Neural crest cell (in vitro differentiated cells): ENCODE data around the gene ITGAL. TPM values are rescaled to one million over a fixed set of nuclear protein-coding genes. Genes with fewer than 3 reads are reported as not detected.
"Not testable (repeated sequence)": the region's sequence is repeated elsewhere in the genome, so short reads cannot be mapped to it uniquely, and the experiment has no call there.

ENCODE experiments used
- DNase-seq: peaks from one replicate; pipeline ENCODE4 v3.0.0; 2021; ENCODE audit warnings: low read depth, mixed read lengths, low spot score
- H3K27ac Mint-ChIP-seq: one replicate; pipeline ENCODE4 v1.8.0; 2021; ENCODE audit warnings: mild to moderate bottlenecking, mixed read lengths; ENCODE audit not compliant: unreplicated experiment
- H3K27me3 Mint-ChIP-seq: 2 replicates; pipeline ENCODE4 v1.8.0; 2021; ENCODE audit warnings: low read depth, mild to moderate bottlenecking, mixed read lengths
- H3K36me3 Mint-ChIP-seq: 2 replicates; pipeline ENCODE4 v1.8.0; 2021; ENCODE audit warnings: low read depth, mild to moderate bottlenecking, mixed read lengths
- H3K4me1 Mint-ChIP-seq: 2 replicates; pipeline ENCODE4 v1.8.0; 2021; ENCODE audit warnings: mixed read lengths
- H3K4me3 Mint-ChIP-seq: one replicate; pipeline ENCODE4 v1.8.0; 2021; ENCODE audit warnings: mild to moderate bottlenecking, mixed read lengths
- H3K9me3 Mint-ChIP-seq: 2 replicates; pipeline ENCODE4 v1.8.0; 2021; ENCODE audit warnings: mixed read lengths
- total RNA-seq: library from RNA; stranded (reverse); gene quantifications from 2 replicates; pipeline ENCODE4 v1.2.1, GENCODE V29; 2021
- TF ChIP-seq, protein P1 (sequence below): fragments of 200-600 bp; sonication (generic); conservative IDR thresholded peaks from 2 replicates; pipeline ENCODE4 v1.5.0; 2021; ENCODE audit warnings: antibody characterized with exemption, mild to moderate bottlenecking

Gene ITGAL
- total RNA-seq, 1 donor from 2014 or later = not detected

DNA sequence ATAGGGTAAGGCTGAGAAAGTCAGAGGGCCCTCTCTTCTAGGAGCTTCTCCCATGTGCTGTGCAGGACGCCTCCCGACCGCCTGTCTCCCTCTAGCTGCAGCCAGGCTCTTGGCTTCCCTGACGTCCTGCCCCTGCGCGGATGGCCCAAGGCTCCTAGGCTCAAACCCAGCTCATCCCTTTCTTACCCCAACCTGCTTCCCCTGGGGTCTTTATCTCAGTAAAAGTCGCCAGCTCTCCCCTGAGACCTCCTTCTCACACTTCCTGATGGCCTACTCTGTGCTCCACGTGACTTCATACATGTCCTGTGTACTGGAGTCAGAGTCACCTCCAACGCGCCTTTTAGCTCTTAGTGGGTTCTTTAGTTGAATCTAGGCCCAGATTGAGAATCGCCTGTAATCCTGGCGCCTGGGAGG lies 63.2 kb downstream of the ITGAL start:
- H3K27me3 Mint-ChIP-seq = no peaks in the 10 kb centered on the region
- H3K4me3 Mint-ChIP-seq = peak overlapping the region; percentile 87
- TF ChIP-seq, protein P1, sequence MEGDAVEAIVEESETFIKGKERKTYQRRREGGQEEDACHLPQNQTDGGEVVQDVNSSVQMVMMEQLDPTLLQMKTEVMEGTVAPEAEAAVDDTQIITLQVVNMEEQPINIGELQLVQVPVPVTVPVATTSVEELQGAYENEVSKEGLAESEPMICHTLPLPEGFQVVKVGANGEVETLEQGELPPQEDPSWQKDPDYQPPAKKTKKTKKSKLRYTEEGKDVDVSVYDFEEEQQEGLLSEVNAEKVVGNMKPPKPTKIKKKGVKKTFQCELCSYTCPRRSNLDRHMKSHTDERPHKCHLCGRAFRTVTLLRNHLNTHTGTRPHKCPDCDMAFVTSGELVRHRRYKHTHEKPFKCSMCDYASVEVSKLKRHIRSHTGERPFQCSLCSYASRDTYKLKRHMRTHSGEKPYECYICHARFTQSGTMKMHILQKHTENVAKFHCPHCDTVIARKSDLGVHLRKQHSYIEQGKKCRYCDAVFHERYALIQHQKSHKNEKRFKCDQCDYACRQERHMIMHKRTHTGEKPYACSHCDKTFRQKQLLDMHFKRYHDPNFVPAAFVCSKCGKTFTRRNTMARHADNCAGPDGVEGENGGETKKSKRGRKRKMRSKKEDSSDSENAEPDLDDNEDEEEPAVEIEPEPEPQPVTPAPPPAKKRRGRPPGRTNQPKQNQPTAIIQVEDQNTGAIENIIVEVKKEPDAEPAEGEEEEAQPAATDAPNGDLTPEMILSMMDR = peak; percentile 58
- no peak overlapping the region for H3K27ac Mint-ChIP-seq
- peaks cover 23% of the 10 kb centered on the region for H3K4me1 Mint-ChIP-seq
- no peaks in the 10 kb centered on the region for H3K9me3 Mint-ChIP-seq
- peak; percentile 36 for DNase-seq
- H3K36me3 Mint-ChIP-seq = peaks cover 2% of the 10 kb centered on the region

DNA sequence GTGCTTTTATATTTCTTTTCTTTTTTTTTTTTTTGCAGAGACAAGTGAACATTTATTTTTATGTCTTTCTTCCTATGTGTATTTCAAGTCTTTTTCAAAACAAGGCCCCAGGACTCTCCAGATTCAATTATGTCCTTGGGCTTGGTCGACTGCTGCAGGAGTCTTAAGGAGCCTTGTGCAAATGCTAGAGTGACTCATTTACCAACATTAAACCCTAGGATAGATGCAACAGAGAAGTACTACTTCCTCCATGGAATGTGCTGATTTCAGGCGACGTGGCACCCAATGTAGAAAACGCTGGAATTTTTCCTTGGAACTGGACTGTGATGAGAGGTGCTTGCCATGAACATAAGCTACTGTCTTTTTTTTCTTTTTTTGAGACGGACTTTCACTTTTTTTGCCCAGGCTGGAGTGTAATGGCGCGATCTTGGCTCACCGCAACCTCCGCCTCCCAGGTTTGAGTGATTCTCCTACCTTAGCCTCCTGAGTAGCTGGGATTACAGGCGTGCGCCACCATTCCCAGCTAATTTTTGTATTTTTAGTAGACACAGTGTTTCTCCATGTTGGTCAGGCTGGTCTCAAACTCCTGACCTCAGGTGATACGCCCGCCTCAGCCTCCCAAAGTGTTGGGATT lies 64.0 kb downstream of the ITGAL start:
- not testable (repeated sequence) for H3K27ac Mint-ChIP-seq, H3K27me3 Mint-ChIP-seq, H3K36me3 Mint-ChIP-seq, H3K9me3 Mint-ChIP-seq, DNase-seq
- H3K4me1 Mint-ChIP-seq = peaks cover 23% of the 10 kb centered on the region
- peak overlapping the region; percentile 87 for H3K4me3 Mint-ChIP-seq

DNA sequence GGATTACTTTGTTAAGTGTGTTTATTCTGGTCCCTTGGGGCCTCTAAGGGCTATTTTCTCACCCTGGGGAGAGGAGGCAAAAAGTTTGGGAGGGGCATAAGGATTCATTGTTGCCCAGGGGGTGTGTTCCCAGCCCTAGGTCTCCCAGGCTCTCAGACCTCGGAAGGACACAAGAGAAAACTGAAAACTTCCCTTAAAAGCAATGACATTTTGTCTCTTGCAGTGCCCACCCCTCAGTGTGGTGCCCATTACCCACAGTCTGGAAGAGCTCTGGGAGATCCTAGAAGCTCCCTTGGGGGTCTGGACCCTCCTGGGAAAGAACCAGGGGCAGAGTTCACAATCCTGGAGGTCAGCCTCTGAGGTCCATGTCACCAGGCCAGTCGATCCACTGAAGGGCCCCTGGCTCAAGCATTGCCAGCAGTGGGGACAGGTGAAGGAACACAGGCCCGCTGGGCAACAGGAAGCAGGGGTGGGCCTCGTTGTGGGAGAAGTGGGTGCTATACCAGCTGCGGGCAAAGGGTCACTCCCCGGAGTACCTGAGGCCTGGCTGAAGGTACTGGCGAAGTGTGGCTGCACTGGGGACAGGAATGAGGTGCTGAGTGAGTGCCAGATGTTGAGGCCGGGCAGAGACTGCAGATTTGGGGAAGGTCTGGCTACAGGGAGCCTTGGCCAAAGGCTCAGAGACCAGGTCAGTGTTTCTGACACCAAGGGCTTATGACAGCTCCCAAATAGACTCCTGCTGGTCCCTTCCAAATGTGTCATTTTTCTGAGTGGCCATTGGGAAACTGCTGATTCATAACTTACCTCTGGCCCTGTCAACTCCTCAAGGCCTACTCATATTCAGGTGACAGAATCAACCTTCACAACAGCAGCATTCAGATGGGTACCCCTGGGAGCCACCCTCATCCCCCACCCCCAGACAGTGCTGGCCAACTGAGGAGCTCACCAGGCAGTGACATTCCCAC lies 66.7 kb downstream of the ITGAL start:
- Mint-ChIP-seq H3K27ac (no peak overlapping the region), H3K27me3 (no peaks in the 10 kb centered on the region), H3K4me1 (peaks cover 19% of the 10 kb centered on the region), H3K9me3 (no peaks in the 10 kb centered on the region), H3K36me3 (peaks cover 2% of the 10 kb centered on the region), H3K4me3 (peak overlapping the region; percentile 26)
- DNase-seq = no peak
- TF ChIP-seq, protein P1 = no peak

DNA sequence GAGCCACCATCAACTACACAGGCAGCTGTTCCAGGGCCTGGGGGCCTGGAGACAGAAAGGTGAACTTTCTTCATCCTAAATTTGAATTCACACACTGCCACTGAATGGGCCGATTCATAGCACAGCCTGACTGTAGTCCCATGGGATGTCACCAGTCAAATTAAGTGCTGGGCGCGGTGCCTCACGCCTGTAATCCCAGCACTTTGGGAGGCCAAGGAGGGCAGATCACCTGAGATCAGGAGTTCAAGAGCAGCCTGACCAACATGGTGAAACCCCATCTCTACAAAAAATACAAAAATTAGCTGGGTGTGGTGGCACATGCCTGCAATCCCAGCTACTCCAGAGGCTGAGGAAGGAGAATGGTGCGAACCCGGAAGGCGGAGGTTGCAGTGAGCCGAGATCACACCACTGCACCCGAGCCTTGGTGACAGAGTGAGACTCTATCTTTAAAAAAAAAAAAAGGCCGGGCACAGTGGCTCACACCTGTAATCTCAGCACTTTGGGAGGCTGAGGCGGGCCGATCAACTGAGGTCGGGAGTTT lies 67.5 kb downstream of the ITGAL start:
- H3K36me3 Mint-ChIP-seq, H3K27me3 Mint-ChIP-seq, DNase-seq, H3K27ac Mint-ChIP-seq, H3K9me3 Mint-ChIP-seq, H3K4me3 Mint-ChIP-seq: not testable (repeated sequence)
- peaks cover 16% of the 10 kb centered on the region for H3K4me1 Mint-ChIP-seq

DNA sequence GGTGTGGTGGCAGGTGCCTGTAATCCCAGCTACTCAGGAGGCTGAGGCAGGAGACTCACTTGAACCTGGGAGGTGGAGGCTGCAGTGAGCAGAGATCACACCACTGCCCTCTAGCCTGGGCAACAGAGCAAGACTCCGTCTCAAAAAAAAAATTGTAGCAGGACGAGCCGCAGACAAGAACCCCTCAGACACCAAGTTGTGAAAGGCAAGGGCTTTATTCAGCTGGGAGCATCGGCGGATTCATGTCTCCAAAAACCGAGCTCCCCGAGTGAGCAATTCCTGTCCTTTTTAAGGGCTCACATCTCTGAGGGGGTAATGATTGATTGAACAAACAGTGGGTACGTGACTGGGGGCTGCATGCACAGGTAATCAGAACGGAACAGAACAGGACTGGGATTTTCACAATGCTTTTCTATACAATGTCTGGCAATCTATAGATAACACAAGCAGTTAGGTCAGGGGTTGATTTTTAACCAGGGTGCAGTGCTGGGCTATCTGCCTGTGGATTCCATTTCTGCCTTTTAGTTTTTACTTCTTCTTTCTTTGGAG lies 68.4 kb downstream of the ITGAL start:
- not testable (repeated sequence) for H3K36me3 Mint-ChIP-seq, DNase-seq, H3K27me3 Mint-ChIP-seq, H3K9me3 Mint-ChIP-seq, H3K27ac Mint-ChIP-seq, H3K4me1 Mint-ChIP-seq, H3K4me3 Mint-ChIP-seq

DNA sequence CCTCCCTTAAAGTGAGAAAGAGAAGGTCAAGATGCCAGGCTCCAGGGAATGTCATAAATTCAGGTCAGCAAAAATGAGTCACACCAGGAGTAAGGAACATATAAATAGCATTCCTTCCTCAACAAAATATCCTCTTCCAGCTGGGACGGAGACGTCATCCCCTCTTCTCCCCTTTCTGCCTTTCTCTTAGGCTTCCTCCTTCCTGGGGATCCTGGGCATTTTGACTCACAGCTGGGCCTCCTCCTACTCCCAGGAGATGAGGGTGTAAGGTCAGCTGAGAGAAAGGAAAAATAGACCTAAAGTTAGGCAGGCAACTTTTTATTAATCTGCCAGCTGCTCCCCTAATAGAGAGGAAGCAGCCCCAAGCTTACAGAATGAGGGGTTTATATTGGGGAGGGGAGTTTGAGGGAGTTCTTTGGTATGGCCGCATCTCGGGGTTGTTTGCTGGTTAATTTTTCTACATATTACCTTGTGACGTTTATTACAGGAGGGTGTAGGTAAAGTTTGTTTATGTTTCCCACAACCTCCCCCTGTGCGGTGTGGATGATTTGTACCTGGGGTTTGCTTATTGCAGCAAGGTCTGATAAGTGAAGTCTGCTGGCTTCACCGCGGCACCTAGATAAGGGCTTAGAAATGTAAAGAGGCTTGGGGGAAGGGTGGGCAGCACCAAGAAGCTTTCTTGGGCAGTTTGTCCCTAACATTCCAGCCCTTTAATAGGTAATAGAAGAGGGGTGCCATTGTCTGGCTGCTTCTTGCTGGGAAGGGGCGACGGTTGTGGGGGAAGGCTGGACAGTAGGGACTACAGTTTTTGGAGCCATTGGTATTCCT lies 69.2 kb downstream of the ITGAL start:
- Mint-ChIP-seq H3K27ac (no peak overlapping the region), H3K36me3 (peaks cover 2% of the 10 kb centered on the region), H3K27me3 (no peaks in the 10 kb centered on the region), H3K9me3 (no peaks in the 10 kb centered on the region), H3K4me3 (no peak overlapping the region), H3K4me1 (no peaks in the 10 kb centered on the region)
- TF ChIP-seq, protein P1 = no peak
- DNase-seq = no peak
